Neural cell (in vitro differentiated cells): ENCODE results near the gene FSIP2.

ENCODE experiments used
- CTCF ChIP-seq: fragments of 450-650 bp; IDR thresholded peaks from 2 replicates; pipeline ENCODE4 v1.5.1; 2014; ENCODE audit warnings: antibody characterized with exemption, mild to moderate bottlenecking, moderate library complexity; ENCODE audit not compliant: poor library complexity, severe bottlenecking
- EZH2 ChIP-seq: fragments of 200-600, 300-800 bp; shearing (Covaris generic), sonication (generic); IDR thresholded peaks from 2 replicates; pipeline ENCODE4 v1.6.1; 2014; ENCODE audit warnings: antibody characterized with exemption, low read length, borderline replicate concordance, mild to moderate bottlenecking; ENCODE audit not compliant: insufficient read depth, poor library complexity, severe bottlenecking
- POLR2AphosphoS5 ChIP-seq: IDR thresholded peaks from 2 replicates; pipeline ENCODE4 v1.6.1; 2012
- TF ChIP-seq, protein P1 (sequence below): IDR thresholded peaks from 2 replicates; pipeline ENCODE4 v1.6.1; 2012; ENCODE audit warnings: borderline replicate concordance

- TF ChIP-seq POLR2AphosphoS5 (no peak), CTCF (no peak), EZH2 (no peak)
- TF ChIP-seq, protein P1, sequence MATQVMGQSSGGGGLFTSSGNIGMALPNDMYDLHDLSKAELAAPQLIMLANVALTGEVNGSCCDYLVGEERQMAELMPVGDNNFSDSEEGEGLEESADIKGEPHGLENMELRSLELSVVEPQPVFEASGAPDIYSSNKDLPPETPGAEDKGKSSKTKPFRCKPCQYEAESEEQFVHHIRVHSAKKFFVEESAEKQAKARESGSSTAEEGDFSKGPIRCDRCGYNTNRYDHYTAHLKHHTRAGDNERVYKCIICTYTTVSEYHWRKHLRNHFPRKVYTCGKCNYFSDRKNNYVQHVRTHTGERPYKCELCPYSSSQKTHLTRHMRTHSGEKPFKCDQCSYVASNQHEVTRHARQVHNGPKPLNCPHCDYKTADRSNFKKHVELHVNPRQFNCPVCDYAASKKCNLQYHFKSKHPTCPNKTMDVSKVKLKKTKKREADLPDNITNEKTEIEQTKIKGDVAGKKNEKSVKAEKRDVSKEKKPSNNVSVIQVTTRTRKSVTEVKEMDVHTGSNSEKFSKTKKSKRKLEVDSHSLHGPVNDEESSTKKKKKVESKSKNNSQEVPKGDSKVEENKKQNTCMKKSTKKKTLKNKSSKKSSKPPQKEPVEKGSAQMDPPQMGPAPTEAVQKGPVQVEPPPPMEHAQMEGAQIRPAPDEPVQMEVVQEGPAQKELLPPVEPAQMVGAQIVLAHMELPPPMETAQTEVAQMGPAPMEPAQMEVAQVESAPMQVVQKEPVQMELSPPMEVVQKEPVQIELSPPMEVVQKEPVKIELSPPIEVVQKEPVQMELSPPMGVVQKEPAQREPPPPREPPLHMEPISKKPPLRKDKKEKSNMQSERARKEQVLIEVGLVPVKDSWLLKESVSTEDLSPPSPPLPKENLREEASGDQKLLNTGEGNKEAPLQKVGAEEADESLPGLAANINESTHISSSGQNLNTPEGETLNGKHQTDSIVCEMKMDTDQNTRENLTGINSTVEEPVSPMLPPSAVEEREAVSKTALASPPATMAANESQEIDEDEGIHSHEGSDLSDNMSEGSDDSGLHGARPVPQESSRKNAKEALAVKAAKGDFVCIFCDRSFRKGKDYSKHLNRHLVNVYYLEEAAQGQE, result no peak
Measured at GRCh38 chr2:185790361-185790760, 51.8 kb downstream of the FSIP2 start.
